Ovary (tissue), 9 donors: ENCODE measurements around the gene UBE2E1. TPM values are rescaled to one million over a fixed set of nuclear protein-coding genes. Genes with fewer than 3 reads are reported as not detected.

Experiments used
- DNase-seq, 5 donors: peaks; one replicate each; pipeline ENCODE4 v3.0.0-alpha.2; 2019 to 2020
- H3K27ac ChIP-seq, 2 donors: fragments of 200-600 bp; one replicate each; pipeline versions ENCODE4 v1.5.1 to v1.8.0; 2019 to 2022
- H3K27me3 ChIP-seq: fragments of 200-600 bp; one replicate; pipeline ENCODE4 v1.8.0; 2022
- H3K36me3 ChIP-seq: fragments of 200-600 bp; sonication (generic); one replicate; pipeline ENCODE4 v1.5.1; 2019
- H3K4me1 ChIP-seq: one replicate; pipeline ENCODE4 v1.8.1; 2013; ENCODE audit warnings: mild to moderate bottlenecking, moderate library complexity; ENCODE audit not compliant: insufficient read depth
- H3K4me3 ChIP-seq: fragments of 200-600 bp; sonication (generic); one replicate; pipeline ENCODE4 v1.5.1; 2017
- H3K9me3 ChIP-seq, 2 donors: fragments of 200-600 bp in 1 of 2; sonication (generic) in 1 of 2; one replicate each; pipeline versions ENCODE4 v1.5.1 to v1.8.1; 2013 to 2019; ENCODE audit warnings: mild to moderate bottlenecking in 1 of 2, moderate library complexity in 1 of 2
- CTCF ChIP-seq, 3 donors: fragments of 450-650 bp in 2 of 3; fragments of 200-600 bp in 1 of 3; IDR thresholded peaks; one replicate each; pipeline versions ENCODE4 v1.5.1 to v1.8.0; 2016 to 2022; ENCODE audit warnings: antibody characterized with exemption in 3 of 3, mild to moderate bottlenecking in 1 of 3
- EP300 ChIP-seq: sonication (generic); formaldehyde crosslinking; IDR thresholded peaks from one replicate; pipeline ENCODE4 v1.6.1; 2017; ENCODE audit warnings: antibody characterized with exemption
- POLR2A ChIP-seq: fragments of 450-650 bp; IDR thresholded peaks from one replicate; pipeline ENCODE4 v1.6.1; 2017; ENCODE audit warnings: antibody characterized with exemption, mild to moderate bottlenecking, moderate library complexity
- WGBS, 3 donors: extraction: QIAGEN DNeasy Blood & Tissue Kit in 1 of 3; methylation state at CpG; one replicate each; pipeline versions ENCODE4 v1.1.5 to v1.1.7; 2013 to 2017; 5-methylcytosine and 5-hydroxymethylcytosine counted together
- intact Hi-C, 4 donors: fragments of 100-400 bp; cut with DNase I; formaldehyde crosslinking; loops; one replicate each; pipeline versions ENCODE4 v1.11.0 to v1.15.1; 2022 to 2023
- polyA plus RNA-seq, 2 donors: library from polyadenylated mRNA; stranded (reverse); fragments of 200-250 nt in 1 of 2; fragments of 350-450 nt in 1 of 2; fragmentation: Illumina TruSeq in 1 of 2; extraction: RNeasy Lipid Tissue Mini Kit (QIAGEN cat#74804) in 1 of 2; gene quantifications; one replicate each; pipeline ENCODE4 v1.2.3, GENCODE V29; 2013 to 2014
- total RNA-seq, 7 donors: library from RNA; depleted of rRNA in 2 of 7; stranded (reverse); fragments of >200 nt in 2 of 7; fragmentation: NEBNext Ultra II Directional in 3 of 7; extraction: Animal tissue kit (Norgen Biotek cat#: 25700) in 3 of 7; gene quantifications; one replicate each; pipeline versions ENCODE4 v1.1.0 to v1.2.4, GENCODE V29; 2016 to 2023
- donor health status: DM: no; HTN: no; CAD: no; lungs with moderate emphysema.
- donor health status: DM: no; HTN: no; CAD: no.
- donor health status: Bipolar disorder and iron deficiency.
- donor health status: DM: yes; HTN: yes; CAD: no.
- donor health status: DM: no; HTN: no; CAD: no.
- donor health status: DM: yes; HTN: yes; CAD: no.

The UBE2E1 gene
- total and polyA plus RNA-seq, 9 donors = 65.2 to 133 (median 76.7) TPM

DNA sequence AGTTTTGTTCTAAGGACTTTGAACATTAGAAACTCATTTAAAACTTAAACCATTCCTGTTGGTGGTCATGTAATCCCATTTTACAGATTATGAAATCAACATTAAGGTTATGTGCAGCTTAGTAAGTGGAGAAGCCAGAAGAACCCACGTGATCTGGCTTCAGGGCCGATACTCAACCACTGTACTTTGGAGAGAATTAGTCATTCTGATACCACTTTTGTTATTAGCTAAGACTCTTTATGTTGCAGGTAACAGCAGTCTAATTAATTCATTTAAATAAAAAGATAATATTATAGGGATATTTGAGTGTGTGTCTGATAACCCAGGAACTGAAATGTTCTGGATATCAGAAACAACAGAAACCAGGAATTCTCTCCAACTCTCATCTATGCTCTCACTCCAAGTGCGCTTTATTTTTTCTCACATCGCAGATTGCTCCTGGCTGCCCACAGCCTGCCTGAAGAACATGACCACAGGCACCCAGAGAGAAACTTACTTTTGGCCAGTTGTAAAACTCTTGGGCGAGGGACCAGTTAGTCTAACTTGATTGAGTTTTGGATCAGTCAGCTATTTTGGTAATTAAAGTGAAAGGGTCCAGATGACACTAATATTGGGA is 25.2 kb downstream of the UBE2E1 start:
- Histone ChIP-seq H3K36me3 (no peaks in the 10 kb centered on the region), H3K4me3 (no peak overlapping the region), H3K9me3 (no peaks in the 10 kb centered on the region), H3K27ac (no peak overlapping the region), H3K27me3 (no peaks in the 10 kb centered on the region), H3K4me1 (peaks cover 8% of the 10 kb centered on the region)
- intact Hi-C loops = no loop called here
- DNase-seq = no peak
- WGBS, 3 donors = 83 to 87% (median 85%) methylated on average over 5 of the region's 5 CpGs
- no peak for TF ChIP-seq POLR2A
- no peak for TF ChIP-seq EP300
- TF ChIP-seq CTCF (IDR thresholded peaks at IDR 0.05) = no peak

DNA sequence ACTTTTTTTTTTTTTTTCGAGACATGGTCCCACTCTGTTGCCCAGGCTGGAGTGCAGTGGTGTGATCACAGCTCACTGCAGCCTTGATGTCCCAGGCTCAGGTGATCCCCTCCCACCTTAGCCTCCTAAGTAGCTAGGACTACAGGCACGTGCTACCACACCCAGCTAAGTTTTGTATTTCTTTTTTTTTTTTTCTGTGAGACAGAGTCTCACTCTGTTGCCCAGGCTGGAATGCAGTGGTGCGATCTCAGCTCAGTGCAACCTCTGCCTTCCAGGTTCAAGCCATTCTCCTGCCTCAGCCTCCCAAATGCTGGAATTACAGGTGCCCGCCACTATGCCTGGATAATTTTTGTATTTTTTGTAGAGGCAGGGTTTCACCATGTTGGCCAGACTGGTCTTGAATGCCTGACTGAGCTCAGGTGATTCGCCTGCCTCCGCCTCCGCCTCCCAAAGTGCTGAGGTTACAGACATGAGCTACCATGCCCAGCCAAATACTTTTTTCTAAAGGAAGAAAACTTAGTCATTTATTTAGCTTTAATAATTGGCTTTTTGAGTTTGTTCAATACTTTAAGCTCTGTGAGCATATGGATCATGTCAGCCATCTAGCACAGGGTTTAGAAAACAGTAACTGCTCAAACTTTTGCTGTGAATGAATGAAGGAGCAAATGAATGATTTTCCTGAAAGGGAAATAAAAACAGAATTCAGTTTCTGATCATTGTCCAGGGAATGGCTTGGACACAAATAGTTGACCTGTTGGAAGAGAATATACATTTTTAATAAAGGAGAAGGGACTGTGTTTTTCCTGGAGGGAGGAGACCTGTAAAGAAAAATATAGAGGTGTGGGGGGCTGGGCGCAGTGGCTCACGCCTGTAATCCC is 26.0 kb downstream of the UBE2E1 start:
- WGBS, 3 donors = 91 to 97% (median 92%) methylated on average over 9 of the region's 9 CpGs
- no peaks in the 10 kb centered on the region for H3K36me3 ChIP-seq
- no peaks in the 10 kb centered on the region for H3K9me3 ChIP-seq
- no peak overlapping the region for H3K27ac ChIP-seq
- H3K27me3 ChIP-seq = no peaks in the 10 kb centered on the region
- DNase-seq = no peak
- TF ChIP-seq CTCF (IDR thresholded peaks at IDR 0.05) = no peak
- no peak overlapping the region for H3K4me3 ChIP-seq
- intact Hi-C loops = no loop called here
- H3K4me1 ChIP-seq = peaks cover 10% of the 10 kb centered on the region

GRCh38 chr3:23832523-23832922 is 26.8 kb downstream of the UBE2E1 start:
- H3K27me3 ChIP-seq = no peaks in the 10 kb centered on the region
- H3K36me3 ChIP-seq = no peaks in the 10 kb centered on the region
- 96 to 97% (median 97%) methylated on average over 10 of the region's 10 CpGs for WGBS, 3 donors
- H3K4me1 ChIP-seq = peaks cover 10% of the 10 kb centered on the region
- no peaks in the 10 kb centered on the region for H3K9me3 ChIP-seq
- H3K4me3 ChIP-seq = no peak overlapping the region
- H3K27ac ChIP-seq = no peak overlapping the region
- intact Hi-C loops = no loop called here
- no peak for DNase-seq
- TF ChIP-seq CTCF (IDR thresholded peaks at IDR 0.05) = no peak
- no peak for TF ChIP-seq EP300
- TF ChIP-seq POLR2A = no peak

DNA sequence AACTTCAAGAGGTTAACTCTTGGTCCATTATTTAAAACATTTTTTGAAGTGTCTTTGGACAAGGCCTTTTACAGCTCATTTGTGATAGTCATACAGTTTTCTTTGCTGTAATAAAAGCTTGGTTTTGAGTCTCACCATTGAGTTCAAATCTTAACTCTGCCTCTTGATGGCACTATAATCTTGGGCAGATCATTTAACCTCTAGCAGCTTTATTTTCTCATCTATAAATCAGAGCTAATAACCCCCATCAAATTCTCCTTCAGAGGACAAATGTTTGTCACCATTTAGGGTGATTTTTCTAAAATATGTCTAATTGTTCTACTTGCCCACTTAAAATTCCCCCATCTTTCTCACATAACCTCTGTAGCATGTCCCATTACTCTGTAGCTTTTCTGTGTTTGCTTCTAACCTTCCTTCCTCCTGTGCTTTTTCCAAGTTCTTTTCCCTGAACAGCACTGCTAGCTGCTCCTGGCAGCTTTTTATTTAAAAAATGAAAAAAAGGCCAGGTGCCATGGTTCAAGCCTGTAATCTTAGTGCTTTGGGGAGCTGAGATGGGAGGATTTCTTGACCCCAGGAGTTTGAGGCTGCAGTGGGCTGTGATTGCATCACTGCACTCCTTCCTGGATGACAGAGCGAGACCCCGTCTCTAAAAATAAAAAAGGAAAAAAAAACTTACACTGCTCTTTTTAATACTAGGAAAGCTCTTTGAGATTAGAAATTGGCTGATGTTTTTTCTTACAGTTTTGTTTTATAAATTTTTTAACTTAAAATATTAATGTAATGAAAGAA is 28.5 kb downstream of the UBE2E1 start:
- Histone ChIP-seq H3K4me1 (peaks cover 9% of the 10 kb centered on the region), H3K4me3 (no peak overlapping the region), H3K36me3 (no peaks in the 10 kb centered on the region), H3K27me3 (no peaks in the 10 kb centered on the region), H3K27ac (no peak overlapping the region), H3K9me3 (no peaks in the 10 kb centered on the region)
- WGBS, 3 donors = 44 to 63% (median 61%) methylated on average over 2 of the region's 2 CpGs
- no peak for DNase-seq
- intact Hi-C loops = no loop called here
- TF ChIP-seq CTCF (IDR thresholded peaks at IDR 0.05) = no peak
- no peak for TF ChIP-seq EP300
- TF ChIP-seq POLR2A = no peak
